Activated CD8-positive, alpha-beta T cell treated with anti-CD3 and anti-CD28 coated beads for 36 hours (primary cell): Measurements from ENCODE around the gene C1orf159. TPM values are rescaled to one million over a fixed set of nuclear protein-coding genes. Genes with fewer than 3 reads are reported as not detected.

ENCODE experiments used
- ATAC-seq: fragments of 200-7000 bp; cut with Tn5 transposase; one replicate; pipeline ENCODE4 v1.10.0; 2021; ENCODE audit warnings: mild to moderate bottlenecking, moderate library complexity
- CTCF ChIA-PET: fragments of 350-600 bp; sonication (Branson Sonifier 250); formaldehyde crosslinking; loops from one replicate; lab custom pipeline; 2021; ENCODE audit warnings: antibody characterized with exemption; lab: Charles Lee
- POLR2A ChIA-PET: fragments of 350-600 bp; sonication (Branson Sonifier 250); formaldehyde crosslinking; loops from one replicate; lab custom pipeline; 2021; ENCODE audit warnings: antibody characterized with exemption; lab: Charles Lee
- DNase-seq: peaks from one replicate; pipeline ENCODE4 v3.0.0-alpha.2; 2020
- H3K27ac Mint-ChIP-seq: one replicate; pipeline ENCODE4 v1.8.0; 2021; ENCODE audit warnings: mild to moderate bottlenecking, mixed read lengths
- H3K27me3 Mint-ChIP-seq: one replicate; pipeline ENCODE4 v1.8.0; 2021; ENCODE audit warnings: mixed read lengths
- H3K36me3 Mint-ChIP-seq: one replicate; pipeline ENCODE4 v1.8.0; 2021; ENCODE audit warnings: low read depth, mixed read lengths
- H3K4me1 Mint-ChIP-seq: one replicate; pipeline ENCODE4 v1.8.0; 2021; ENCODE audit warnings: low read depth, mixed read lengths
- H3K4me3 Mint-ChIP-seq: one replicate; pipeline ENCODE4 v1.8.0; 2021; ENCODE audit warnings: mild to moderate bottlenecking, moderate library complexity, mixed read lengths
- H3K9me3 Mint-ChIP-seq: one replicate; pipeline ENCODE4 v1.8.0; 2021; ENCODE audit warnings: mixed read lengths
- CTCF ChIP-seq: fragments of 200-600 bp; IDR thresholded peaks from one replicate; pipeline ENCODE4 v1.8.0; 2022; ENCODE audit warnings: antibody characterized with exemption, mild to moderate bottlenecking
- intact Hi-C: fragments of 100-400 bp; cut with micrococcal nuclease; formaldehyde crosslinking; loops from one replicate; pipeline ENCODE4 v1.10.0; 2022
- total RNA-seq, 2 experiments: library from RNA; stranded (reverse); gene quantifications; one replicate each; pipeline ENCODE4 v1.2.3, GENCODE V29; 2021

The C1orf159 gene
- total RNA-seq, 2 experiments from 2014 or later, result 17.5 to 20.3 TPM

DNA sequence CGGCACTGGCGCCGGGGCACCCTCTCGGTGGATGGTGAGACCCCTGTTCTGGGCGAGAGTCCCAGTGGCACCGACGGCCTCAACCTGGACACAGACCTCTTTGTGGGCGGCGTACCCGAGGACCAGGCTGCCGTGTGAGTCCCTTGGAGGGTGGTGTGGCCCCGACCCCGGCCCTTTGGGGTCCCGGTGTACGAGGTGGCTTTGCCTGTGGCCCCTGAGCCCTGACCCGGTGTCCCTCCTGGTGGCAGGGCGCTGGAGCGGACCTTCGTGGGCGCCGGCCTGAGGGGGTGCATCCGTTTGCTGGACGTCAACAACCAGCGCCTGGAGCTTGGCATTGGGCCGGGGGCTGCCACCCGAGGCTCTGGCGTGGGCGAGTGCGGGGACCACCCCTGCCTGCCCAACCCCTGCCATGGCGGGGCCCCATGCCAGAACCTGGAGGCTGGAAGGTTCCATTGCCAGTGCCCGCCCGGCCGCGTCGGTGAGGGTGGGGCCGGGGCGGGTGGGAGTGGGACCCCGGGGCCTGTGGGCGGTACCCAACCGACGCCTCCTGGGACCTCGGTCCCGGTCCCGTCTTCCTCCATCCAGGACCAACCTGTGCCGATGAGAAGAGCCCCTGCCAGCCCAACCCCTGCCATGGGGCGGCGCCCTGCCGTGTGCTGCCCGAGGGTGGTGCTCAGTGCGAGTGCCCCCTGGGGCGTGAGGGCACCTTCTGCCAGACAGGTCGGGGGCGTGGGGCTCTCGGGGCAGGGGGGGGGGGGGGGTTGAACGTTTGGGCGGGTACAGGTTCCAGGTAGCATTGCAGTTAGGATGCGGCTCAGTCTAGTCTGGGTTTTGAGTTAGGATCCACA lies 66.3 kb downstream of the C1orf159 start:
- Mint-ChIP-seq H3K27me3 (no peaks in the 10 kb centered on the region), H3K4me1 (no peaks in the 10 kb centered on the region), H3K4me3 (no peak overlapping the region), H3K9me3 (no peaks in the 10 kb centered on the region), H3K36me3 (peaks cover 4% of the 10 kb centered on the region), H3K27ac (no peak overlapping the region)
- ChIA-PET POLR2A (no interaction called here), CTCF (interaction anchor here (1.1 kb wide), 1 partner anchor 10 kb away, joined by 3 read pairs; no protein-coding TSS in a partner anchor)
- no peak for TF ChIP-seq CTCF
- DNase-seq, result no peak
- intact Hi-C loops, result no loop called here
- ATAC-seq, result no peak

- ChIA-PET POLR2A (no interaction called here), CTCF (interaction anchor here (1.1 kb wide), 1 partner anchor 10 kb away, joined by 3 read pairs; no protein-coding TSS in a partner anchor)
These were observed 67.1 kb downstream of the C1orf159 start for GRCh38 chr1:1048765-1049164.

DNA sequence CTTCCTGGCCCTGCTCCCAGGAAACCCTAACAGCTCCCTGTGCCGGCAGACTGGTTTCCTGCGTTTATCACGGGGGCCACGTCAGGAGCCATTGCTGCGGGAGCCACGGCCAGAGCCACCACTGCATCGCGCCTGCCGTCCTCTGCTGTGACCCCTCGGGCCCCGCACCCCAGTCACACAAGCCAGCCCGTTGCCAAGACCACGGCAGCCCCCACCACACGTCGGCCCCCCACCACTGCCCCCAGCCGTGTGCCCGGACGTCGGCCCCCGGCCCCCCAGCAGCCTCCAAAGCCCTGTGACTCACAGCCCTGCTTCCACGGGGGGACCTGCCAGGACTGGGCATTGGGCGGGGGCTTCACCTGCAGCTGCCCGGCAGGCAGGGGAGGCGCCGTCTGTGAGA lies 67.9 kb downstream of the C1orf159 start:
- ChIA-PET CTCF (no interaction called here), POLR2A (no interaction called here)
- intact Hi-C loops, result no loop called here

More at GRCh38 chr1:1048765-1049164, 67.1 kb downstream of the C1orf159 start:
- Mint-ChIP-seq H3K9me3 (no peaks in the 10 kb centered on the region), H3K36me3 (peaks cover 4% of the 10 kb centered on the region), H3K27ac (no peak overlapping the region), H3K27me3 (no peaks in the 10 kb centered on the region), H3K4me3 (no peak overlapping the region), H3K4me1 (no peaks in the 10 kb centered on the region)
- TF ChIP-seq CTCF, result no peak
- intact Hi-C loops, result no loop called here
- DNase-seq (no peak), ATAC-seq (no peak)

DNA sequence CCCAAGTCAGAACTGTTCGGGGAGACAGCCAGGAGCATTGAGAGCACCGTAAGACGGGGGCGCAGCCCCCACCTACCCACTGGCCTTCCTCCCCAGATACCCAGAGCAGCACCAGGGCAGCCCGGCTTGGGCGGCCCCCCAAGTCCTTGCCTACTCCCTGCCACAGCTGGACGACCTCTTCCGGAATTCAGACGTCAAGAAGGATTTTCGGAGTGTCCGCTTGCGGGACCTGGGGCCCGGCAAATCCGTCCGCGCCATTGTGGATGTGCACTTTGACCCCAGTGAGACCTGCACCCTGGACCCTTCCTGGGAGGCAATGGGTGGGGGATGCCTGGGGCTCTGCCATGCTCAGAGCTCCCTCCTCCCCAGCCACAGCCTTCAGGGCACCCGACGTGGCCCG lies 68.5 kb downstream of the C1orf159 start:
- ATAC-seq (no peak), DNase-seq (no peak)
- POLR2A ChIA-PET, result no interaction called here
- Mint-ChIP-seq H3K27ac (no peak overlapping the region), H3K4me1 (no peaks in the 10 kb centered on the region), H3K9me3 (peaks cover 2% of the 10 kb centered on the region), H3K4me3 (no peak overlapping the region), H3K27me3 (no peaks in the 10 kb centered on the region), H3K36me3 (peaks cover 10% of the 10 kb centered on the region)
- CTCF ChIA-PET, result no interaction called here
- intact Hi-C loops, result no loop called here
- no peak for TF ChIP-seq CTCF

More for the DNA sequence above, 67.9 kb downstream of the C1orf159 start:
- H3K4me1 Mint-ChIP-seq, result no peaks in the 10 kb centered on the region
- TF ChIP-seq CTCF, result no peak
- H3K9me3 Mint-ChIP-seq, result peaks cover 2% of the 10 kb centered on the region
- ATAC-seq (no peak), DNase-seq (no peak)
- H3K27me3 Mint-ChIP-seq, result no peaks in the 10 kb centered on the region
- peaks cover 7% of the 10 kb centered on the region for H3K36me3 Mint-ChIP-seq
- H3K27ac Mint-ChIP-seq, result no peak overlapping the region
- no peak overlapping the region for H3K4me3 Mint-ChIP-seq

GRCh38 chr1:1046767-1047166 lies 69.1 kb downstream of the C1orf159 start:
- Mint-ChIP-seq H3K4me1 (no peaks in the 10 kb centered on the region), H3K27ac (no peak overlapping the region), H3K36me3 (peaks cover 10% of the 10 kb centered on the region), H3K4me3 (no peak overlapping the region), H3K27me3 (no peaks in the 10 kb centered on the region), H3K9me3 (peaks cover 2% of the 10 kb centered on the region)
- no peak for ATAC-seq
- ChIA-PET CTCF (no interaction called here), POLR2A (no interaction called here)
- intact Hi-C loops, result no loop called here
- no peak for DNase-seq
- no peak for TF ChIP-seq CTCF
